GM23338 (cell line): ENCODE results near the gene CCDC127. TPM values are rescaled to one million over a fixed set of nuclear protein-coding genes. Genes with fewer than 3 reads are reported as not detected.

ENCODE experiments used
- ATAC-seq: fragments of 200-7000 bp; cut with Tn5 transposase; 3 replicates; pipeline ENCODE4 v1.9.1; 2020
- DNase-seq: peaks from one replicate; pipeline ENCODE4 v3.0.0-alpha.2; 2015; ENCODE audit warnings: low spot score
- H2AFZ ChIP-seq: fragments of 200-600 bp; sonication (generic); 2 replicates; pipeline ENCODE4 v1.8.0; 2016; ENCODE audit warnings: antibody characterized with exemption, mild to moderate bottlenecking, moderate library complexity
- H3F3A ChIP-seq: fragments of 200-600 bp; sonication (generic); replicated peaks from 2 replicates; pipeline ENCODE4 v1.8.0; 2017; ENCODE audit warnings: antibody characterized with exemption, mixed run types, low read depth
- H3K27ac ChIP-seq: fragments of 200-600 bp; sonication (generic); 2 replicates; pipeline ENCODE4 v1.6.1; 2016; ENCODE audit warnings: low read depth
- H3K27me3 ChIP-seq: fragments of 200-600 bp; sonication (generic); 2 replicates; pipeline ENCODE4 v1.8.0; 2016; ENCODE audit warnings: mild to moderate bottlenecking, mixed run types, moderate library complexity; ENCODE audit not compliant: insufficient read depth
- H3K36me3 ChIP-seq: fragments of 200-600 bp; sonication (generic); 2 replicates; pipeline ENCODE4 v1.8.0; 2016; ENCODE audit warnings: mild to moderate bottlenecking; ENCODE audit not compliant: insufficient read depth
- H3K4me1 ChIP-seq: fragments of 200-600 bp; sonication (generic); 2 replicates; pipeline ENCODE4 v1.8.0; 2016; ENCODE audit warnings: mild to moderate bottlenecking, moderate library complexity; ENCODE audit not compliant: insufficient read depth
- H3K4me2 ChIP-seq: fragments of 200-600 bp; sonication (generic); 2 replicates; pipeline ENCODE4 v1.7.1; 2017; ENCODE audit warnings: mixed run types
- H3K4me3 ChIP-seq: fragments of 200-600 bp; sonication (generic); 2 replicates; pipeline ENCODE4 v1.6.1; 2016; ENCODE audit warnings: mixed run types
- H3K79me2 ChIP-seq: fragments of 200-600 bp; sonication (generic); replicated peaks from 2 replicates; pipeline ENCODE4 v1.8.0; 2017; ENCODE audit warnings: mild to moderate bottlenecking; ENCODE audit not compliant: insufficient read depth
- H3K9me2 ChIP-seq: fragments of 200-600 bp; sonication (generic); 2 replicates; pipeline ENCODE4 v1.8.0; 2017; ENCODE audit not compliant: insufficient read depth
- H4K20me1 ChIP-seq: fragments of 200-600 bp; sonication (generic); replicated peaks from 2 replicates; pipeline ENCODE4 v1.8.0; 2017; ENCODE audit warnings: mild to moderate bottlenecking; ENCODE audit not compliant: insufficient read depth
- H3K27ac Mint-ChIP-seq: 2 replicates; pipeline ENCODE4 v1.8.0; 2020; ENCODE audit warnings: inconsistent platforms, mild to moderate bottlenecking, moderate library complexity, mixed read lengths
- H3K27me3 Mint-ChIP-seq: 3 replicates; pipeline ENCODE4 v1.8.0; 2022; ENCODE audit warnings: low read depth, mild to moderate bottlenecking, moderate library complexity, mixed read lengths, inconsistent platforms; ENCODE audit not compliant: insufficient read depth, poor library complexity
- H3K36me3 Mint-ChIP-seq: 3 replicates; pipeline ENCODE4 v1.8.0; 2021; ENCODE audit warnings: low read depth, mild to moderate bottlenecking, inconsistent platforms, moderate library complexity, mixed read lengths
- H3K4me1 Mint-ChIP-seq: 3 replicates; pipeline ENCODE4 v1.8.0; 2020; ENCODE audit warnings: mild to moderate bottlenecking, inconsistent platforms, mixed read lengths
- H3K4me3 Mint-ChIP-seq: 3 replicates; pipeline ENCODE4 v1.8.0; 2021; ENCODE audit warnings: moderate library complexity, mild to moderate bottlenecking, inconsistent platforms, mixed read lengths
- H3K9me3 Mint-ChIP-seq: 3 replicates; pipeline ENCODE4 v1.8.0; 2020; ENCODE audit warnings: moderate library complexity, mild to moderate bottlenecking, inconsistent platforms, mixed read lengths
- CREB1 ChIP-seq: fragments of 250-450 bp; sonication (Bioruptor Pico); IDR thresholded peaks from 2 replicates; pipeline ENCODE4 v1.5.0; 2020; ENCODE audit warnings: low read depth, mild to moderate bottlenecking, moderate library complexity
- CTCF ChIP-seq, 2 experiments: fragments of 200-600 bp in 1 of 2; sonication (generic) in 1 of 2; conservative IDR thresholded peaks; 2 replicates each; pipeline versions ENCODE4 v1.5.1 to v1.6.1; 2016 to 2017; ENCODE audit warnings: antibody characterized with exemption in 2 of 2, low read depth in 2 of 2, mild to moderate bottlenecking in 2 of 2, moderate library complexity in 1 of 2
- ETS1 ChIP-seq: IDR thresholded peaks from 2 replicates; pipeline ENCODE4 v1.6.1; 2016; ENCODE audit warnings: antibody characterized with exemption
- EZH2 ChIP-seq: fragments of 200-600 bp; sonication (generic); IDR thresholded peaks from one replicate; pipeline ENCODE4 v1.8.0; 2017; ENCODE audit warnings: antibody characterized with exemption, mild to moderate bottlenecking, low read depth; ENCODE audit not compliant: unreplicated experiment
- EZH2phosphoT487 ChIP-seq: fragments of 200-600 bp; sonication (generic); IDR thresholded peaks from one replicate; pipeline ENCODE4 v1.8.1; 2018; ENCODE audit warnings: antibody characterized with exemption; ENCODE audit not compliant: unreplicated experiment
- JUNB ChIP-seq: IDR thresholded peaks from one replicate; pipeline ENCODE4 v1.6.1; 2016; ENCODE audit warnings: antibody characterized with exemption; ENCODE audit not compliant: unreplicated experiment
- NANOG ChIP-seq: IDR thresholded peaks from 2 replicates; pipeline ENCODE4 v1.6.1; 2016; ENCODE audit warnings: antibody characterized with exemption, borderline replicate concordance
- POLR2AphosphoS5 ChIP-seq: IDR thresholded peaks from 2 replicates; pipeline ENCODE4 v1.6.1; 2016; ENCODE audit warnings: antibody characterized with exemption, low read depth
- STAT1 ChIP-seq: IDR thresholded peaks from one replicate; pipeline ENCODE4 v1.6.1; 2016; ENCODE audit warnings: antibody characterized with exemption; ENCODE audit not compliant: unreplicated experiment
- ZNF114 ChIP-seq: fragments of 250-450 bp; sonication (Bioruptor Pico); IDR thresholded peaks from 2 replicates; pipeline ENCODE4 v1.5.0; 2020; ENCODE audit warnings: mild to moderate bottlenecking, moderate library complexity
- ZNF331 ChIP-seq: fragments of 250-450 bp; sonication (Bioruptor Pico); IDR thresholded peaks from 2 replicates; pipeline ENCODE4 v1.5.0; 2020; ENCODE audit warnings: low read depth, mild to moderate bottlenecking, moderate library complexity
- ZNF462 ChIP-seq: fragments of 250-450 bp; sonication (Bioruptor Pico); IDR thresholded peaks from 2 replicates; pipeline ENCODE4 v1.5.0; 2020; ENCODE audit warnings: mild to moderate bottlenecking, moderate library complexity
- polyA plus RNA-seq: library from polyadenylated mRNA; unstranded; fragments of >200 nt; fragmentation: Nextera tagmentation; extraction: Ambion mirVana; gene quantifications from 2 replicates; pipeline ENCODE4 v1.2.1, GENCODE V29; 2016
- total RNA-seq: library from RNA; depleted of rRNA; stranded (reverse); fragments of >200 nt; shearing (Covaris generic); gene quantifications from 2 replicates; pipeline ENCODE4 v1.2.3, GENCODE V29; 2014
- TF ChIP-seq, protein P1 (sequence below): IDR thresholded peaks from one replicate; pipeline ENCODE4 v1.6.1; 2018; ENCODE audit warnings: antibody characterized with exemption; ENCODE audit not compliant: unreplicated experiment

The CCDC127 gene
- total and polyA plus RNA-seq, 2 experiments from 2014 or later: 6.0 to 7.2 TPM

GRCh38 chr5:176296-176823 lies 41.6 kb downstream of the CCDC127 start:
- Histone ChIP-seq H2AFZ (no peak overlapping the region), H3K9me2 (no peaks in the 10 kb centered on the region), H3K27me3 (no peaks in the 10 kb centered on the region), H3K4me1 (no peaks in the 10 kb centered on the region), H3K27ac (no peak overlapping the region), H4K20me1 (no peaks in the 10 kb centered on the region), H3K79me2 (no peaks in the 10 kb centered on the region), H3F3A (no peaks in the 10 kb centered on the region), H3K4me2 (no peak overlapping the region), H3K36me3 (no peaks in the 10 kb centered on the region), H3K4me3 (no peak overlapping the region)
- Mint-ChIP-seq H3K4me1 (peaks cover 12% of the 10 kb centered on the region), H3K27me3 (peaks cover 7% of the 10 kb centered on the region), H3K36me3 (peaks cover 35% of the 10 kb centered on the region), H3K9me3 (no peaks in the 10 kb centered on the region; the same call in 2 of the 3 replicates), H3K4me3 (no peak overlapping the region), H3K27ac (no peak overlapping the region)
- ATAC-seq (no peak), DNase-seq (no peak)
- TF ChIP-seq JUNB (no peak), POLR2AphosphoS5 (no peak), NANOG (no peak), ZNF462 (CRISPR knock-in tag) (no peak), ZNF331 (CRISPR knock-in tag) (no peak), CREB1 (CRISPR knock-in tag) (no peak), ZNF114 (CRISPR knock-in tag) (no peak), EZH2phosphoT487 (no peak), STAT1 (no peak), EZH2 (no peak), ETS1 (no peak), CTCF (conservative IDR thresholded peaks at IDR 0.05; ENCODE audit: low read depth in 2 of 2) (no peak)
- TF ChIP-seq, protein P1, sequence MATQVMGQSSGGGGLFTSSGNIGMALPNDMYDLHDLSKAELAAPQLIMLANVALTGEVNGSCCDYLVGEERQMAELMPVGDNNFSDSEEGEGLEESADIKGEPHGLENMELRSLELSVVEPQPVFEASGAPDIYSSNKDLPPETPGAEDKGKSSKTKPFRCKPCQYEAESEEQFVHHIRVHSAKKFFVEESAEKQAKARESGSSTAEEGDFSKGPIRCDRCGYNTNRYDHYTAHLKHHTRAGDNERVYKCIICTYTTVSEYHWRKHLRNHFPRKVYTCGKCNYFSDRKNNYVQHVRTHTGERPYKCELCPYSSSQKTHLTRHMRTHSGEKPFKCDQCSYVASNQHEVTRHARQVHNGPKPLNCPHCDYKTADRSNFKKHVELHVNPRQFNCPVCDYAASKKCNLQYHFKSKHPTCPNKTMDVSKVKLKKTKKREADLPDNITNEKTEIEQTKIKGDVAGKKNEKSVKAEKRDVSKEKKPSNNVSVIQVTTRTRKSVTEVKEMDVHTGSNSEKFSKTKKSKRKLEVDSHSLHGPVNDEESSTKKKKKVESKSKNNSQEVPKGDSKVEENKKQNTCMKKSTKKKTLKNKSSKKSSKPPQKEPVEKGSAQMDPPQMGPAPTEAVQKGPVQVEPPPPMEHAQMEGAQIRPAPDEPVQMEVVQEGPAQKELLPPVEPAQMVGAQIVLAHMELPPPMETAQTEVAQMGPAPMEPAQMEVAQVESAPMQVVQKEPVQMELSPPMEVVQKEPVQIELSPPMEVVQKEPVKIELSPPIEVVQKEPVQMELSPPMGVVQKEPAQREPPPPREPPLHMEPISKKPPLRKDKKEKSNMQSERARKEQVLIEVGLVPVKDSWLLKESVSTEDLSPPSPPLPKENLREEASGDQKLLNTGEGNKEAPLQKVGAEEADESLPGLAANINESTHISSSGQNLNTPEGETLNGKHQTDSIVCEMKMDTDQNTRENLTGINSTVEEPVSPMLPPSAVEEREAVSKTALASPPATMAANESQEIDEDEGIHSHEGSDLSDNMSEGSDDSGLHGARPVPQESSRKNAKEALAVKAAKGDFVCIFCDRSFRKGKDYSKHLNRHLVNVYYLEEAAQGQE: no peak
